DOHH2 (cell line): ENCODE measurements around the gene SPRY1.

Experiments
- H3F3A ChIP-seq: fragments of 200-600 bp; sonication (generic), shearing (Covaris generic); 2 replicates; pipeline ENCODE4 v1.6.0; 2016; ENCODE audit warnings: antibody characterized with exemption, mild to moderate bottlenecking; ENCODE audit not compliant: control insufficient read depth, insufficient read depth
- H3K27ac ChIP-seq: fragments of 200-600 bp; sonication (generic); 2 replicates; pipeline ENCODE4 v1.5.1; 2014; ENCODE audit warnings: low read depth, mild to moderate bottlenecking, low read length, moderate library complexity
- H3K27me3 ChIP-seq: fragments of 200-600 bp; sonication (generic); 2 replicates; pipeline ENCODE4 v1.6.1; 2014; ENCODE audit warnings: mild to moderate bottlenecking, low read length, mixed read lengths; ENCODE audit not compliant: control insufficient read depth
- H3K36me3 ChIP-seq: fragments of 200-600 bp; sonication (generic); 2 replicates; pipeline ENCODE4 v1.6.1; 2014; ENCODE audit warnings: mild to moderate bottlenecking, low read length, moderate library complexity, mixed read lengths; ENCODE audit not compliant: control insufficient read depth
- H3K4me1 ChIP-seq: fragments of 200-600 bp; sonication (generic); 2 replicates; pipeline ENCODE4 v1.6.1; 2014; ENCODE audit warnings: mild to moderate bottlenecking, low read length, mixed read lengths; ENCODE audit not compliant: control insufficient read depth
- H3K4me2 ChIP-seq: fragments of 200-600 bp; sonication (generic); 2 replicates; pipeline ENCODE4 v1.6.0; 2014; ENCODE audit warnings: mild to moderate bottlenecking, low read length, moderate library complexity
- H3K4me3 ChIP-seq: fragments of 200-600 bp; sonication (generic); 2 replicates; pipeline ENCODE4 v1.5.1; 2014; ENCODE audit warnings: mild to moderate bottlenecking, low read length, mixed read lengths
- H3K79me2 ChIP-seq: fragments of 200-600 bp; sonication (generic); 2 replicates; pipeline ENCODE4 v1.6.1; 2014; ENCODE audit warnings: mild to moderate bottlenecking, low read length, mixed read lengths; ENCODE audit not compliant: control insufficient read depth
- H3K9me2 ChIP-seq: fragments of 200-600 bp; sonication (generic); replicated peaks from 2 replicates; pipeline ENCODE4 v1.6.1; 2014; ENCODE audit warnings: mild to moderate bottlenecking, low read length, mixed read lengths; ENCODE audit not compliant: control insufficient read depth
- H3K9me3 ChIP-seq: fragments of 200-600 bp; sonication (generic); 2 replicates; pipeline ENCODE4 v1.6.1; 2014; ENCODE audit warnings: antibody characterized with exemption, low read length, mixed read lengths; ENCODE audit not compliant: control insufficient read depth, insufficient read depth
- H4K20me1 ChIP-seq: fragments of 200-600 bp; sonication (generic); 2 replicates; pipeline ENCODE4 v1.6.0; 2014; ENCODE audit warnings: low read depth, mild to moderate bottlenecking, antibody characterized with exemption, low read length, moderate library complexity; ENCODE audit not compliant: control insufficient read depth, insufficient read depth
- EZH2phosphoT487 ChIP-seq: fragments of 200-600 bp; sonication (generic); IDR thresholded peaks from 2 replicates; pipeline ENCODE4 v1.6.1; 2017; ENCODE audit warnings: borderline replicate concordance, mild to moderate bottlenecking, antibody characterized with exemption, low read length, moderate library complexity, mixed read lengths
- TF ChIP-seq, protein P1 (sequence below): fragments of 200-600 bp; sonication (generic); IDR thresholded peaks from one replicate; pipeline ENCODE4 v1.5.1; 2014; ENCODE audit warnings: antibody characterized with exemption, mild to moderate bottlenecking, low read depth, low read length; ENCODE audit not compliant: poor library complexity, severe bottlenecking

Gene SPRY1

DNA sequence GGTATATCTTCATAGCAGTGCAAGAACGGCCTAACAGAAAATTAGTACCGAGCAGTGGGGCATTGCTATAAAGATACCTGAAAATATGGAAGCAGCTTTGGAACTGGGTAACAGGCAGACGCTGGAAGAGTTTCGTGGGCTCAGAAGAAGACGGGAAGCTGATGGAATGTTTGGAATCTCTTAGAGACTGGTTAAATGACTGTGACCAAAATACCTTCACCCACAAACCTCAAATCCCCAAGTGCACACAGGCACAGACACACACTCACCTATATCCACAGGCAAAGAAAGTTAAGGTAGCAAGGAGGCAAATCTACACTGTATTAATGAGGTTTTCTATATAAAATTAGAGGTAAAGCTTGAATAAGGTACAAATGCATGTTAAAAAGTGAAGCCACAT lies 14.6 kb upstream of the SPRY1 start:
- Histone ChIP-seq H4K20me1 (no peaks in the 10 kb centered on the region), H3K4me2 (no peak overlapping the region), H3F3A (no peaks in the 10 kb centered on the region), H3K9me3 (no peaks in the 10 kb centered on the region), H3K4me1 (no peaks in the 10 kb centered on the region), H3K79me2 (no peaks in the 10 kb centered on the region), H3K36me3 (no peaks in the 10 kb centered on the region), H3K27ac (no peak overlapping the region), H3K9me2 (no peaks in the 10 kb centered on the region), H3K27me3 (peaks cover 5% of the 10 kb centered on the region), H3K4me3 (no peak overlapping the region)
- TF ChIP-seq, protein P1, sequence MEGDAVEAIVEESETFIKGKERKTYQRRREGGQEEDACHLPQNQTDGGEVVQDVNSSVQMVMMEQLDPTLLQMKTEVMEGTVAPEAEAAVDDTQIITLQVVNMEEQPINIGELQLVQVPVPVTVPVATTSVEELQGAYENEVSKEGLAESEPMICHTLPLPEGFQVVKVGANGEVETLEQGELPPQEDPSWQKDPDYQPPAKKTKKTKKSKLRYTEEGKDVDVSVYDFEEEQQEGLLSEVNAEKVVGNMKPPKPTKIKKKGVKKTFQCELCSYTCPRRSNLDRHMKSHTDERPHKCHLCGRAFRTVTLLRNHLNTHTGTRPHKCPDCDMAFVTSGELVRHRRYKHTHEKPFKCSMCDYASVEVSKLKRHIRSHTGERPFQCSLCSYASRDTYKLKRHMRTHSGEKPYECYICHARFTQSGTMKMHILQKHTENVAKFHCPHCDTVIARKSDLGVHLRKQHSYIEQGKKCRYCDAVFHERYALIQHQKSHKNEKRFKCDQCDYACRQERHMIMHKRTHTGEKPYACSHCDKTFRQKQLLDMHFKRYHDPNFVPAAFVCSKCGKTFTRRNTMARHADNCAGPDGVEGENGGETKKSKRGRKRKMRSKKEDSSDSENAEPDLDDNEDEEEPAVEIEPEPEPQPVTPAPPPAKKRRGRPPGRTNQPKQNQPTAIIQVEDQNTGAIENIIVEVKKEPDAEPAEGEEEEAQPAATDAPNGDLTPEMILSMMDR, result no peak
- no peak for TF ChIP-seq EZH2phosphoT487

DNA sequence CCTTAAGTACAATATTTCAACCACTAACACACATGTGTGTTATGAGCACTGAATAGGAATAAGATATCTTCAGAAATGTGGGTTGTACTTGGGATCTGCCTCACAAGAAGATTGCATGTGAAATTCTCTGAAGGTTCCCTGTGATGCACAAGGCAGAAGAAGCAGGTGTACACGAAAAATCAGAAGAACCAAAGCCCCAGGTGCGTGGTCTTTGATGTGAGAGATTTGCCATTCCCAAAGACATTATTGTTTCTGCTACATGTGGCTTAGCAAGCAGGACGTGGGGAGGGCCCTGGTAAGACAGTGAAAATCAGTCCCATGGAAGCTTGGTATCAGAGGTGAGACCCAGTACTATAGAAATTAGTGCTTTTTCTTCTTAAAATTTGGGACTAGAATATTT lies 13.0 kb upstream of the SPRY1 start:
- H3K27me3 ChIP-seq, result peaks cover 5% of the 10 kb centered on the region

DNA sequence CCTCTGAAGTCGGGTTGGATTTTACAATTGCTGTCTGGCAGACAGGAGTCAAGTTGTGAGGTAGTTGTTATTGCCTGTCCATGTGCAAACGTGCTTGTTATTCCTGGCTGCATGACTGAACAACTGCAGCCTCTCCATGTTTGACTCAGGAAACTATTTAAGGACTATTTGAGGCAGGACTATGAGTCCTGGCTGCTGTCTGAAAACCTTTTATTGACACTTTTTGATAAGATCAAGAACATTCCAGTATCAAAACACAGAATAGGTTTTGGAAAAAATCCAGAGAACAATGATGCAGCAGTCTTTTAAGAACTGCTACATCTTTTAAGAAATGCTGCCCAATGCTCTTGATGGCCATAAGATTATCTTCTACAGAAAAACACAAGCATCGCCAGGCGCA lies 10.0 kb upstream of the SPRY1 start:
- no peaks in the 10 kb centered on the region for H4K20me1 ChIP-seq
- H3K4me1 ChIP-seq, result no peaks in the 10 kb centered on the region
- no peak for TF ChIP-seq EZH2phosphoT487
- TF ChIP-seq, protein P1, result no peak
- no peaks in the 10 kb centered on the region for H3K36me3 ChIP-seq
- no peaks in the 10 kb centered on the region for H3K9me2 ChIP-seq
- no peak overlapping the region for H3K27ac ChIP-seq
- no peak overlapping the region for H3K4me2 ChIP-seq
- H3K4me3 ChIP-seq, result no peak overlapping the region
- H3K27me3 ChIP-seq, result peaks cover 5% of the 10 kb centered on the region
- H3F3A ChIP-seq, result no peaks in the 10 kb centered on the region
- H3K9me3 ChIP-seq, result no peaks in the 10 kb centered on the region
- no peaks in the 10 kb centered on the region for H3K79me2 ChIP-seq

More for the DNA sequence above, 13.0 kb upstream of the SPRY1 start:
- H3K4me3 ChIP-seq, result no peak overlapping the region
- H3K36me3 ChIP-seq, result no peaks in the 10 kb centered on the region
- H4K20me1 ChIP-seq, result no peaks in the 10 kb centered on the region
- no peaks in the 10 kb centered on the region for H3F3A ChIP-seq
- no peak overlapping the region for H3K4me2 ChIP-seq
- no peaks in the 10 kb centered on the region for H3K9me3 ChIP-seq
- no peaks in the 10 kb centered on the region for H3K79me2 ChIP-seq
- no peaks in the 10 kb centered on the region for H3K4me1 ChIP-seq
- H3K27ac ChIP-seq, result no peak overlapping the region
- TF ChIP-seq EZH2phosphoT487, result no peak
- TF ChIP-seq, protein P1, result no peak
- no peaks in the 10 kb centered on the region for H3K9me2 ChIP-seq
